Dermis blood vessel endothelial cell (primary cell): ENCODE results near the gene KPNB1. TPM values are rescaled to one million over a fixed set of nuclear protein-coding genes. Genes with fewer than 3 reads are reported as not detected.

Experiments used
- DNase-seq: peaks from one replicate; pipeline ENCODE4 v3.0.0; 2010
- total RNA-seq: library from RNA; depleted of rRNA; stranded (reverse); fragments of >200 nt; gene quantifications from 2 replicates; pipeline ENCODE4 v1.2.3, GENCODE V29; 2014

The KPNB1 gene
- total RNA-seq, 1 donor from 2014 or later, result 394 TPM

GRCh38 chr17:47733047-47733673 is 83.4 kb downstream of the KPNB1 start, which contains the start of gene TBX21:
Gene TBX21, plus strand, starts transcription at chr17:47733236. Its CDS starts 219 bp downstream, at chr17:47733455.
- peak; percentile 50 for DNase-seq

DNA sequence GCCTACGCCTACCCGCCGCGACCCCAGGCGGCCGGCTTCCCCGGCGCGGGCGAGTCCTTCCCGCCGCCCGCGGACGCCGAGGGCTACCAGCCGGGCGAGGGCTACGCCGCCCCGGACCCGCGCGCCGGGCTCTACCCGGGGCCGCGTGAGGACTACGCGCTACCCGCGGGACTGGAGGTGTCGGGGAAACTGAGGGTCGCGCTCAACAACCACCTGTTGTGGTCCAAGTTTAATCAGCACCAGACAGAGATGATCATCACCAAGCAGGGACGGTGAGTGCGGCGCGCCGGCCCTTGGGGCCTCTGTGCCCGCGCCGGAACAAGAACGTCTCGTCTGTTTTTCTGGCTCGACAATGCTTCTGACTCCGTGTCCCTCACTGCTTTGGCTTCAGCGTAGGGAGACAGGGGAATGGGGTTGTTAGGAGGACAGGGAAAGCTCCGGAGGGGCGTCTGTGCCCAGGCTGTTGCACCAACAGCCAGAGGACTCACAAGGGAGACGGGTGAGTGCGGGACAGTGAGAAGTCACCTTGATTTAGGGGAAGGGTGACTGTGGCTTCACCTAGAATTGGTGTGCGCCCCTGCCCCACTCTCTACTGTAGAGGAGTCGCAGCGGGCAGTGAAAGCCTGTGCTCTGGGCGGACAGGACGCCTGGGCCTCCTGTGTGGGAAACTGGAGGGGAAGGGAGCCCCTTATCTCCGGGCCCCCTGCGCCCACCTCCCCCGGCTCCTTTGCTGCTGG is 84.1 kb downstream of the KPNB1 start:
- no peak for DNase-seq

GRCh38 chr17:47735139-47735464 is 85.4 kb downstream of the KPNB1 start:
- DNase-seq, result no peak

Other genes starting within 250 kb of the KPNB1 start
- gene NPEPPS, start 118.8 kb upstream of the KPNB1 start, total RNA-seq, result 97.9 and 166 TPM in 2 replicates
- gene TBKBP1, start 44.2 kb downstream of the KPNB1 start, total RNA-seq, result 14.8 and 20.2 TPM in 2 replicates
- gene TBX21, start 83.3 kb downstream of the KPNB1 start, total RNA-seq, result not detected in 2 replicates
- 8.9 and 11.6 TPM in 2 replicates for gene OSBPL7, start 171.9 kb downstream of the KPNB1 start, total RNA-seq
- gene MRPL10, start 181.6 kb downstream of the KPNB1 start, total RNA-seq, result 19.9 and 26.0 TPM in 2 replicates
- 0.05 TPM in 1 of 2 replicates, not detected in the other for gene LRRC46, start 181.8 kb downstream of the KPNB1 start, total RNA-seq
- 44.3 and 74.2 TPM in 2 replicates for gene SCRN2, start 191.4 kb downstream of the KPNB1 start, total RNA-seq
- gene SP6, start 201.2 kb downstream of the KPNB1 start, total RNA-seq, result 3.1 and 4.8 TPM in 2 replicates
- 1.7 and 2.6 TPM in 2 replicates for gene SP2, start 246.3 kb downstream of the KPNB1 start, total RNA-seq